ENCODE measurements around the gene DNAJC22. TPM values are rescaled to one million over a fixed set of nuclear protein-coding genes. Genes with fewer than 3 reads are reported as not detected.

Gene DNAJC22
- total and polyA plus RNA-seq, 11 donors = 0.08 to 4.4 (median 0.52) TPM; not detected in 4

DNA sequence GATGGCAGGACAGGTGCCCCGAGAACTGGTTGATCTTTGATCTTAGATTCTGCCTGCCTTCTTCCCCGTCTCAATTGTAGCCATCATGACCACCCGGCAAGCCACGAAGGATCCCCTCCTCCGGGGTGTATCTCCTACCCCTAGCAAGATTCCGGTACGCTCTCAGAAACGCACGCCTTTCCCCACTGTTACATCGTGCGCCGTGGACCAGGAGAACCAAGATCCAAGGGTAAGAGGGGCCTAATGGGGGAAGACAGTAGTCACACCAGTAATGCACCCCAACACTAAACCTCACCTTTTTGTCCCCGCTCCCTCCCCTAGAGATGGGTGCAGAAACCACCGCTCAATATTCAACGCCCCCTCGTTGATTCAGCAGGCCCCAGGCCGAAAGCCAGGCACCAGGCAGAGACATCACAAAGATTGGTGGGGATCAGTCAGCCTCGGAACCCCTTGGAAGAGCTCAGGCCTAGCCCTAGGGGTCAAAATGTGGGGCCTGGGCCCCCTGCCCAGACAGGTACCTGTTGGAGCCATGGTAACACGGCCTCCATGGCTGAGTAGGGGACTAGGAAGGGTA lies 23.1 kb upstream of the DNAJC22 start:
- H3K4me3 ChIP-seq = peak overlapping the region in 11 of 12 donors; percentile 28 to 77 (median 68)
- H3K27me3 ChIP-seq = no peaks in the 10 kb centered on the region
- ATAC-seq = no peak
- H3K27ac ChIP-seq = no peak overlapping the region
- no peaks in the 10 kb centered on the region for H3K36me3 ChIP-seq
- H3K9me3 ChIP-seq = no peaks in the 10 kb centered on the region
- DNase-seq = no peak
- intact Hi-C loops (cut with DNase I) = no loop called here
- peaks cover 0 to 16% (median 9%) of the 10 kb centered on the region in 12 donors for H3K4me1 ChIP-seq
- WGBS, 4 donors = 9 to 12% (median 11%) methylated on average over 15 to 19 of the region's 19 CpGs
- TF ChIP-seq, protein P1, sequence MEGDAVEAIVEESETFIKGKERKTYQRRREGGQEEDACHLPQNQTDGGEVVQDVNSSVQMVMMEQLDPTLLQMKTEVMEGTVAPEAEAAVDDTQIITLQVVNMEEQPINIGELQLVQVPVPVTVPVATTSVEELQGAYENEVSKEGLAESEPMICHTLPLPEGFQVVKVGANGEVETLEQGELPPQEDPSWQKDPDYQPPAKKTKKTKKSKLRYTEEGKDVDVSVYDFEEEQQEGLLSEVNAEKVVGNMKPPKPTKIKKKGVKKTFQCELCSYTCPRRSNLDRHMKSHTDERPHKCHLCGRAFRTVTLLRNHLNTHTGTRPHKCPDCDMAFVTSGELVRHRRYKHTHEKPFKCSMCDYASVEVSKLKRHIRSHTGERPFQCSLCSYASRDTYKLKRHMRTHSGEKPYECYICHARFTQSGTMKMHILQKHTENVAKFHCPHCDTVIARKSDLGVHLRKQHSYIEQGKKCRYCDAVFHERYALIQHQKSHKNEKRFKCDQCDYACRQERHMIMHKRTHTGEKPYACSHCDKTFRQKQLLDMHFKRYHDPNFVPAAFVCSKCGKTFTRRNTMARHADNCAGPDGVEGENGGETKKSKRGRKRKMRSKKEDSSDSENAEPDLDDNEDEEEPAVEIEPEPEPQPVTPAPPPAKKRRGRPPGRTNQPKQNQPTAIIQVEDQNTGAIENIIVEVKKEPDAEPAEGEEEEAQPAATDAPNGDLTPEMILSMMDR (IDR thresholded peaks at IDR 0.05) = no peak
- no peak for TF ChIP-seq POLR2A (IDR thresholded peaks at IDR 0.05)

DNA sequence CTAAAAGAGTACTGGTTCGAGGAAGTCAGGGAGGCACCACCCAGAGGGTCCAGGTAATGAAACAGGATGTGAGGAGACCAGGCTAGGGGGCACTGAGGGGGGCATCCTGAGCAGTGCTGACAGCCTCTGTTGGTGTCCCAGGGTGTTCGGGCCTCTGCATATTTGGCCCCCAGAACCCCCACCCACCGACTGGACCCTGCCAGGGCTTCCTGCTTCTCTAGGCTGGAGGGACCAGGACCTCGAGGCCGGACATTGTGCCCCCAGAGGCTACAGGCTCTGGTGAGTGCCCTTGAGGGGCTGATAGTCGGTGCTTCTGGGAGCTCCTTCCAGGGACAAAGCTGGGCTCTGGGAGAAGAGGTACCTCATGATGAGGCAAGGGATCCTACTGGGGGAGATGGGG lies 21.1 kb upstream of the DNAJC22 start:
- ATAC-seq (no peak), DNase-seq (no peak)
- Histone ChIP-seq H3K36me3 (no peaks in the 10 kb centered on the region), H3K9me3 (no peaks in the 10 kb centered on the region), H3K4me3 (no peak overlapping the region), H3K27ac (no peak overlapping the region), H3K27me3 (no peaks in the 10 kb centered on the region), H3K4me1 (peaks cover 0 to 16% (median 9%) of the 10 kb centered on the region in 12 donors)
- intact Hi-C loops (cut with DNase I) = no loop called here
- WGBS, 4 donors = 89 to 92% (median 91%) methylated on average over 5 to 6 of the region's 6 CpGs
- TF ChIP-seq, protein P1 (IDR thresholded peaks at IDR 0.05) = no peak
- TF ChIP-seq POLR2A (IDR thresholded peaks at IDR 0.05) = no peak

DNA sequence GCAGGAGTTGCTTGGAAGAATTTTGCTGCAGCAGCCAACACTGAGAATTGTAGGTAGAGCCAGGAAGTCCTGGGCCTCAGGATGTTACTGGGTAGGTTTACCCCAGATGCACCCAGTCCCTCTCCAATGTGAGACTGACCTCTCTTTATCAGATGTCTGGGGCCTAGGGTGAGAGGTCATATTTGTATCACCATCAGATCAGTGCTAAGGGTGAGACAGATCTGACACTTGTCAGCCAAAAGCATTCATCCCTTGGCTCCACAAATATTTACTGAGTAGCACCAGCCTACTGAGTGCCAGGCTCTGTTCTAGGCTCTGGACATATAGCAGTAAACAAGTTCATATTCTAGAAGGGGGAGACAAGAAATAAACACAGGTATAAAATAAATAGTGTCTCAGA lies 19.3 kb upstream of the DNAJC22 start:
- no peak for ATAC-seq
- intact Hi-C loops (cut with DNase I) = no loop called here

DNA sequence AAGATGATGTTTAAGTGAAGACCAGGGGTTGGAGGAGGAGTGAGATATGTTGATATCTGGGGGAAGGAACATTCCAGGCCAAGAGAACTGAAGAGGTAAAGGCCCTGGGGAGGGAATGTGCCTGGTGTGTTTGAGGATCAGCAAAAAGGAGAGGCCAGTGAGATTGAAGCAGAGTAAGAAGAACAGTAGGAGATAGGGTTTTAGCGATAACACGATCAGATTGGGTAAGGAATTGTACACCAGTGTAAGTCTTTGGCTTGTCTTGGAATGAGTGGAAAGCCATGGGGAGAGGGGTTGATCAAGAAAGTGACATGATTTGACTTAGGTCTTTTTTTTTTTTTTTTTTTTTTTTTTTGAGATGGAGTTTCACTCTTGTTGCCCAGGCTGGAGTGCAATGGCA lies 18.8 kb upstream of the DNAJC22 start:
- 92 to 98% (median 94%) methylated on average over 2 of the region's 2 CpGs for WGBS, 4 donors
- Histone ChIP-seq H3K4me3 (no peak overlapping the region), H3K9me3 (no peaks in the 10 kb centered on the region), H3K36me3 (no peaks in the 10 kb centered on the region), H3K27ac (no peak overlapping the region), H3K27me3 (peaks cover 0 to 9% (median 4%) of the 10 kb centered on the region in 9 donors), H3K4me1 (peaks cover 0 to 18% (median 7%) of the 10 kb centered on the region in 12 donors)
- TF ChIP-seq, protein P1 (IDR thresholded peaks at IDR 0.05) = no peak
- no peak for TF ChIP-seq POLR2A (IDR thresholded peaks at IDR 0.05)
- no peak for ATAC-seq
- DNase-seq = no peak
- intact Hi-C loops (cut with DNase I) = no loop called here

More for the DNA sequence above, 19.3 kb upstream of the DNAJC22 start:
- peaks cover 0 to 18% (median 8%) of the 10 kb centered on the region in 12 donors for H3K4me1 ChIP-seq
- peaks cover 0 to 4% (median 0%) of the 10 kb centered on the region in 9 donors for H3K27me3 ChIP-seq
- TF ChIP-seq POLR2A (IDR thresholded peaks at IDR 0.05) = no peak
- TF ChIP-seq, protein P1 (IDR thresholded peaks at IDR 0.05) = no peak
- H3K9me3 ChIP-seq = no peaks in the 10 kb centered on the region
- DNase-seq = no peak
- no peak overlapping the region for H3K4me3 ChIP-seq
- H3K36me3 ChIP-seq = no peaks in the 10 kb centered on the region
- H3K27ac ChIP-seq = no peak overlapping the region

Measured in heart left ventricle (tissue), 16 donors.